ENCODE data around the gene KRTAP27-1.

KRTAP27-1 gene

DNA sequence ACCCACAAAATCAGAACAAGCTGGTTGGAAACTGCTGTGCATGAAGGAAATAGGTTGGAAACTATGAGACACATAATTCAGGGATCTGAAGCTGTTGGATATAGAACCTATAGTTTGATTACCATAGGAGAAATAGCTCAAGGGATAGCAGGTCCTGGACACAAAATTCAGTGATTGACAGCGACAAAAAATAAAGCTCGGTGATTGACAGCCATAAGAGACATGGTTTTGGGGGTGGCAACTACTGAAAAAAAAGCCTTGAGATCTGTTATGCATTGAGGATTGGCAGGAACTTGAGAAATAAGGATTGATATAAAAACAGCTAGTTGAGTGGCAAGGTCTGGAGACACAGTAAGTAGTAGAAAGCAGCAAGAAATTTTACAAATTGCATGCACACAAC, 48.3 kb downstream of the KRTAP27-1 start, which contains the start of gene KRTAP25-1:
KRTAP25-1 (minus strand) TSS at position 300 of the 400 bp plus-strand sequence; CDS start at position 276, 24 bp downstream.
- DNase-seq (ENCODE audit: low spot score): no peak

All from CD4-positive, alpha-beta T cell treated with Interleukin-2 at 100 ng/mL for 4 hours (primary cell).